ENCODE results near the gene KANTR. TPM values are rescaled to one million over a fixed set of nuclear protein-coding genes. Genes with fewer than 3 reads are reported as not detected.

KANTR gene
- total RNA-seq, 1 experiment from 2014 or later, result 9.7 TPM

GRCh38 chrX:53088136-53088974 is 5.6 kb upstream of the KANTR start:
- ATAC-seq (peak; percentile 79), DNase-seq (peak; percentile 89)
- Histone ChIP-seq H2AFZ (ENCODE audit: low read length) (peak overlapping the region; percentile 92), H3F3A (ENCODE audit: low read length, unreplicated experiment) (no peaks in the 10 kb centered on the region), H3K27me3 (ENCODE audit: low read length) (no peaks in the 10 kb centered on the region), H3K9ac (ENCODE audit: low read length) (peak overlapping the region; percentile 82), H3K9me3 (ENCODE audit: low read length) (no peaks in the 10 kb centered on the region), H3K36me3 (ENCODE audit: low read depth, low read length) (peaks cover 8% of the 10 kb centered on the region), H3K79me2 (ENCODE audit: low read length) (peaks cover 12% of the 10 kb centered on the region), H3K4me1 (ENCODE audit: insufficient read depth, low read length) (peaks cover 11% of the 10 kb centered on the region), H3K27ac (ENCODE audit: low read length) (peak overlapping the region; percentile 86), H4K20me1 (ENCODE audit: low read length) (peaks cover 8% of the 10 kb centered on the region), H3K4me2 (ENCODE audit: low read length) (peak overlapping the region; percentile 99), H3K4me3 (ENCODE audit: low read length) (peak overlapping the region; percentile 81), H3K9me2 (replicated peaks; ENCODE audit: low read length) (no peaks in the 10 kb centered on the region)
- intact Hi-C loops (cut with micrococcal nuclease), result no loop called here
- ChIA-PET POLR2A (ENCODE audit: unreplicated experiment) (no interaction called here), CTCF (interaction anchor here (0.6 kb wide), 1 partner anchor 40 kb away, joined by 3 read pairs; no protein-coding TSS in a partner anchor)
- TF ChIP-seq EZH2 (IDR thresholded peaks at IDR 0.05; ENCODE audit: low read length, unreplicated experiment) (no peak), EZH2phosphoT487 (IDR thresholded peaks at IDR 0.05; ENCODE audit: borderline replicate concordance, low read length) (no peak), CTCF (conservative IDR thresholded peaks at IDR 0.05; ENCODE audit: low read depth, low read length) (no peak)
- BruUV-seq (replicated peaks), result TSS peak; percentile 75

GRCh38 chrX:53089224-53089842 is 4.6 kb upstream of the KANTR start:
- Histone ChIP-seq H2AFZ (ENCODE audit: low read length) (peak overlapping the region; percentile 92), H3K27ac (ENCODE audit: low read length) (peak overlapping the region; percentile 86), H3K9me3 (ENCODE audit: low read length) (no peaks in the 10 kb centered on the region), H3K9me2 (replicated peaks; ENCODE audit: low read length) (no peaks in the 10 kb centered on the region), H4K20me1 (ENCODE audit: low read length) (no peaks in the 10 kb centered on the region), H3K27me3 (ENCODE audit: low read length) (no peaks in the 10 kb centered on the region), H3K79me2 (ENCODE audit: low read length) (peaks cover 2% of the 10 kb centered on the region; the same call in 1 of the 2 replicates), H3K4me1 (ENCODE audit: insufficient read depth, low read length) (peaks cover 13% of the 10 kb centered on the region), H3K36me3 (ENCODE audit: low read depth, low read length) (peaks cover 8% of the 10 kb centered on the region), H3K9ac (ENCODE audit: low read length) (peak overlapping the region; percentile 82), H3K4me3 (ENCODE audit: low read length) (peak overlapping the region; percentile 81), H3K4me2 (ENCODE audit: low read length) (peak overlapping the region; percentile 99), H3F3A (ENCODE audit: low read length, unreplicated experiment) (no peaks in the 10 kb centered on the region)
- CTCF ChIA-PET, result no interaction called here
- peak; percentile 62 for DNase-seq
- TF ChIP-seq CTCF (conservative IDR thresholded peaks at IDR 0.05; ENCODE audit: low read depth, low read length), result peak; percentile 85
- no peak for TF ChIP-seq EZH2phosphoT487 (IDR thresholded peaks at IDR 0.05; ENCODE audit: borderline replicate concordance, low read length)
- BruUV-seq (replicated peaks), result no TSS peak
- ATAC-seq, result no peak
- intact Hi-C loops (cut with micrococcal nuclease), result loop anchor here (1.0 kb wide), 1 partner anchor 18 kb away; no protein-coding TSS in a partner anchor
- POLR2A ChIA-PET (ENCODE audit: unreplicated experiment), result no interaction called here

All from PC-3 (cell line).